ENCODE measurements around the gene ARL4C. TPM values are rescaled to one million over a fixed set of nuclear protein-coding genes. Genes with fewer than 3 reads are reported as not detected.

ARL4C gene
- total and polyA plus RNA-seq, 2 experiments from 2014 or later, result 7.0 to 10.0 TPM

DNA sequence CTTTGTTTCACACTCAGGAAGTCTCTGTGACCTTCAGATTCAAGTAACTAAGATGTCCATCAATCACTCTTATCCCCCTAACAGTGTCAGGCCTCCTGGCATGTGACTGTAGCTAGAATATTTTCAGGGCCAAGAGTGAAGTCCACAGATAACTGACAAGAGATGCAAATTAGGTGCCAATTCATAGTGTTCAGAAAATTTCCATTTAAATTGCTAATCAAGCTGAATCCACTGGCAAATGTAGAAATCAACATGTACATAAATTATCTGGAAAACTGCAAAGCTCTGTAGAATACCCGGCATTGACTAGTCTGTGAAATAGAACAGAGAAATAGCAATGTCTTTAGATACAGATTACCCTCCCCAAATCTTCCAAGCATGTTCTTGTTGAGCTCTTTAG lies 38.6 kb upstream of the ARL4C start:
- H3K27me3 ChIP-seq, result no peaks in the 10 kb centered on the region
- no peak overlapping the region for H3K4me3 ChIP-seq
- H3K27ac ChIP-seq, result no peak overlapping the region
- H3K4me1 ChIP-seq (ENCODE audit: low read depth), result no peaks in the 10 kb centered on the region
- TF ChIP-seq CTCF (IDR thresholded peaks at IDR 0.05; ENCODE audit: low read depth, low read length), result no peak
- H3K36me3 ChIP-seq, result no peaks in the 10 kb centered on the region
- no peaks in the 10 kb centered on the region for H3K9me3 ChIP-seq (ENCODE audit: low read depth)
- no peak for DNase-seq (ENCODE audit: low read depth in 1 of 2, low spot score in 1 of 2)

DNA sequence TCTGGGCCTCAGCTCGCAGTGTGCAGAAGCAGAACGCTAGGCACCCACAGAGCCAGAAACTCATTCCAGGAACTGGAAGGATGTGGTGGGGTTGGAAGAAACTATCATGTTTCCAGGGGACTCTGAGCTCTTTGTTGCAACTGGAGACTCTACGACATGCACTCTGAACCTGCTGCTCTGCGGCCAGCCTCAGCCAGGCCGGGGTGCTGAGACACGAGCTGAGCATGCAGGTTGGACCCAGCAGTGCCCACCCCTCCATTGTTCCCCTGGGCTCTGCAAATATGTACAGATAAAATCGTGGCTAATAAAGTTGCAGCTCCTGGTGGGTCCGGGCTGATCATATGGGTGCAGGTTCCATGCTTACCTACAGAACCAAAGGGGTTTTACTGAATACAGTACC lies 37.6 kb upstream of the ARL4C start:
- Histone ChIP-seq H3K36me3 (no peaks in the 10 kb centered on the region), H3K27me3 (no peaks in the 10 kb centered on the region), H3K27ac (no peak overlapping the region), H3K9me3 (ENCODE audit: low read depth) (no peaks in the 10 kb centered on the region), H3K4me3 (no peak overlapping the region), H3K4me1 (ENCODE audit: low read depth) (no peaks in the 10 kb centered on the region)
- no peak for DNase-seq (ENCODE audit: low read depth in 1 of 2, low spot score in 1 of 2)
- TF ChIP-seq CTCF (IDR thresholded peaks at IDR 0.05; ENCODE audit: low read depth, low read length), result no peak

- DNase-seq (ENCODE audit: low read depth in 1 of 2, low spot score in 1 of 2), result no peak
- H3K4me3 ChIP-seq, result no peak overlapping the region
- H3K27ac ChIP-seq, result no peak overlapping the region
- H3K27me3 ChIP-seq, result no peaks in the 10 kb centered on the region
- no peaks in the 10 kb centered on the region for H3K4me1 ChIP-seq (ENCODE audit: low read depth)
- TF ChIP-seq CTCF (IDR thresholded peaks at IDR 0.05; ENCODE audit: low read depth, low read length), result no peak
- H3K36me3 ChIP-seq, result no peaks in the 10 kb centered on the region
- H3K9me3 ChIP-seq (ENCODE audit: low read depth), result no peaks in the 10 kb centered on the region
Measured at GRCh38 chr2:234533626-234534025, 36.7 kb upstream of the ARL4C start.

DNA sequence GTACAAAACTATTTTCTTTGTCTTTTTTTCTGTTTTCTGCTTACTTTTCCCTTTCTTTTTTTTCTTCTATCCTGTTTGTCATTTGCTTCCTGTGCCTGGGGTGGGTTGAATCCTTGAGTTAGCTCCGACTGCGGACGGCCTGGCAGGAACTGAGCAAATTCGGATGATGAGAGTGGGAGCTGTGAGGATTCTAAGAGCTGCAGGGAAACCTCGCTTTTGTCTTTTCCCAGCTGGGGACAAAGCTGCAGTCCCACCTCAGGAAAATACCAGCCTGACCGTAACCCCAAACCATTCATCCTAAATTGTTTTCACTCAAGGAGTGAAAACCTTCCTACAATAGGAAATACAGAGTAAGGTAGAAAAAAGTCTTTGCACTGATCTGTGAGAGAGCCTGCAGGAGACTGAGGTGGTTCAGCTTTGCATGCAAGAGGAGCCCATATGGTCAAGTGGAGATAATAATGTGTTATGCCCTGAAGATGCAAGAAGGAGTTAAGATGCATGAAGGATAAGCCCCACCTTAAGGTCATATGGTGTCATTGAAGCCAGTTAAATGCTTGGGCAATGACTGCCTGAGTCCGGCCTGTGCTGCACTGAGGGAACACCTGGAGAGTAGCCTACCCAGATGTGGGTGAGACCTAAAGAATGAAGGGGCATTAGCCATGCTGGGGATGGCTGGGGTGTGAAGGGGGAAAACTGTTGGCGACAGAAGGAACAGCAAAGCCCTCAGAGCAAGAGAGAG lies 31.7 kb upstream of the ARL4C start:
- Histone ChIP-seq H3K9me3 (ENCODE audit: low read depth) (no peaks in the 10 kb centered on the region), H3K4me3 (no peak overlapping the region), H3K4me1 (ENCODE audit: low read depth) (no peaks in the 10 kb centered on the region), H3K27ac (no peak overlapping the region), H3K36me3 (no peaks in the 10 kb centered on the region), H3K27me3 (no peaks in the 10 kb centered on the region)
- TF ChIP-seq CTCF (IDR thresholded peaks at IDR 0.05; ENCODE audit: low read depth, low read length), result no peak
- no peak for DNase-seq (ENCODE audit: low read depth in 1 of 2, low spot score in 1 of 2)

GRCh38 chr2:234526711-234527110 lies 29.8 kb upstream of the ARL4C start:
- Histone ChIP-seq H3K9me3 (ENCODE audit: low read depth) (no peaks in the 10 kb centered on the region), H3K36me3 (no peaks in the 10 kb centered on the region), H3K27me3 (no peaks in the 10 kb centered on the region), H3K27ac (no peak overlapping the region), H3K4me3 (no peak overlapping the region), H3K4me1 (ENCODE audit: low read depth) (no peaks in the 10 kb centered on the region)
- no peak for TF ChIP-seq CTCF (IDR thresholded peaks at IDR 0.05; ENCODE audit: low read depth, low read length)
- no peak for DNase-seq (ENCODE audit: low read depth in 1 of 2, low spot score in 1 of 2)
